SK-N-SH (cell line): ENCODE results near the gene PCDHGB4. TPM values are rescaled to one million over a fixed set of nuclear protein-coding genes. Genes with fewer than 3 reads are reported as not detected.

ENCODE experiments used
- CTCF ChIA-PET: fragments of 300-600, 350-600 bp; formaldehyde crosslinking; extraction: SDS; loops from one replicate; lab custom pipeline; 2021; lab: Yijun Ruan, JAX
- POLR2A ChIA-PET: fragments of 350-600 bp; sonication (Branson Sonifier 250); formaldehyde crosslinking; extraction: SDS; loops from one replicate; lab custom pipeline; 2020; ENCODE audit warnings: antibody characterized with exemption, inconsistent platforms; lab: Yijun Ruan, JAX
- DNase-seq: peaks from one replicate; pipeline ENCODE4 v3.0.0; 2012
- H2AFZ ChIP-seq: fragments of 200-600 bp; sonication (generic); 2 replicates; pipeline ENCODE4 v1.8.1; 2016; ENCODE audit warnings: antibody characterized with exemption, mild to moderate bottlenecking, low read depth
- H3F3A ChIP-seq: fragments of 200-600 bp; sonication (generic); replicated peaks from 2 replicates; pipeline ENCODE3; 2016; ENCODE audit warnings: antibody characterized with exemption, mild to moderate bottlenecking; ENCODE audit not compliant: insufficient read depth
- H3K27ac ChIP-seq, 2 experiments: fragments of 200-500 bp in 1 of 2; fragments of 200-600 bp in 1 of 2; sonication (Bioruptor generic) in 1 of 2; sonication (generic), shearing (Covaris generic) in 1 of 2; 2 replicates each; pipeline versions ENCODE4 v1.5.1 to v1.6.1; 2014 to 2016; ENCODE audit warnings: low read depth in 2 of 2, inconsistent platforms in 1 of 2, low read length in 1 of 2, mild to moderate bottlenecking in 1 of 2, mixed read lengths in 1 of 2
- H3K27me3 ChIP-seq: fragments of 200-600 bp; sonication (generic), shearing (Covaris generic); 2 replicates; pipeline ENCODE4 v1.6.1; 2016; ENCODE audit warnings: mixed run types; ENCODE audit not compliant: insufficient read depth
- H3K36me3 ChIP-seq, 2 experiments: fragments of 200-500 bp in 1 of 2; fragments of 200-600 bp in 1 of 2; sonication (Bioruptor generic) in 1 of 2; sonication (generic) in 1 of 2; replicated peaks in 1 of 2; 2 replicates each; pipeline versions ENCODE3 to v1.5.1; 2014 to 2016; ENCODE audit warnings: low read length in 1 of 2, mild to moderate bottlenecking in 1 of 2; ENCODE audit not compliant: insufficient read depth in 2 of 2, control insufficient read depth in 1 of 2
- H3K4me1 ChIP-seq, 2 experiments: fragments of 200-500 bp in 1 of 2; fragments of 200-600 bp in 1 of 2; sonication (Bioruptor generic) in 1 of 2; sonication (generic), shearing (Covaris generic) in 1 of 2; 2 replicates each; pipeline versions ENCODE4 v1.5.1 to v1.6.1; 2014 to 2016; ENCODE audit warnings: low read depth in 1 of 2, low read length in 1 of 2, mixed run types in 1 of 2; ENCODE audit not compliant: insufficient read depth in 2 of 2, control insufficient read depth in 1 of 2
- H3K4me2 ChIP-seq: fragments of 200-600 bp; sonication (generic), shearing (Covaris generic); 2 replicates; pipeline ENCODE4 v1.6.1; 2017; ENCODE audit warnings: mixed run types
- H3K4me3 ChIP-seq, 2 experiments: fragments of 200-500 bp in 1 of 2; fragments of 200-600 bp in 1 of 2; sonication (Bioruptor generic) in 1 of 2; sonication (generic), shearing (Covaris generic) in 1 of 2; 2 replicates each; pipeline versions ENCODE4 v1.5.1 to v1.8.1; 2014 to 2016; ENCODE audit warnings: low read depth in 2 of 2, inconsistent platforms in 1 of 2, low read length in 1 of 2, mild to moderate bottlenecking in 1 of 2, mixed read lengths in 1 of 2, moderate library complexity in 1 of 2
- H3K79me2 ChIP-seq: fragments of 200-600 bp; sonication (generic); 2 replicates; pipeline ENCODE4 v1.8.1; 2017; ENCODE audit warnings: mild to moderate bottlenecking; ENCODE audit not compliant: insufficient read depth
- H3K9ac ChIP-seq: fragments of 200-600 bp; sonication (generic); 2 replicates; pipeline ENCODE4 v1.6.1; 2017; ENCODE audit warnings: mixed run types
- H3K9me2 ChIP-seq: fragments of 200-600 bp; sonication (generic); 2 replicates; pipeline ENCODE4 v1.6.1; 2017; ENCODE audit warnings: mixed run types
- H3K9me3 ChIP-seq: fragments of 200-600 bp; sonication (generic); 2 replicates; pipeline ENCODE4 v1.6.1; 2017; ENCODE audit warnings: mixed run types, mild to moderate bottlenecking, moderate library complexity
- H4K20me1 ChIP-seq: fragments of 200-600 bp; sonication (generic); 2 replicates; pipeline ENCODE4 v1.6.1; 2017; ENCODE audit warnings: mild to moderate bottlenecking, mixed run types; ENCODE audit not compliant: insufficient read depth
- CHD2 ChIP-seq: fragments of 150-350 bp; IDR thresholded peaks from 2 replicates; pipeline ENCODE4 v1.6.1; 2018; ENCODE audit warnings: low read length; ENCODE audit not compliant: partially characterized antibody
- CTCF ChIP-seq: fragments of 200-600 bp; sonication (generic); IDR thresholded peaks from 2 replicates; pipeline ENCODE4 v1.6.1; 2017; ENCODE audit warnings: antibody characterized with exemption, mild to moderate bottlenecking, moderate library complexity
- ELF1 ChIP-seq: IDR thresholded peaks from 2 replicates; pipeline ENCODE4 v1.4.0; 2012
- EP300 ChIP-seq, 2 experiments: IDR thresholded peaks; 2 replicates each; pipeline versions ENCODE4 v1.4.0 to v1.6.1; 2012; ENCODE audit warnings: borderline replicate concordance in 1 of 2, low read depth in 1 of 2, low read length in 1 of 2
- EZH2phosphoT487 ChIP-seq: fragments of 200-600 bp; sonication (generic); IDR thresholded peaks from 2 replicates; pipeline ENCODE4 v1.6.1; 2017; ENCODE audit warnings: low read depth, mixed run types, mild to moderate bottlenecking, antibody characterized with exemption, moderate library complexity, borderline replicate concordance
- FOSL2 ChIP-seq: IDR thresholded peaks from 2 replicates; pipeline ENCODE4 v1.4.0; 2012; ENCODE audit warnings: low read depth, mild to moderate bottlenecking, moderate library complexity, borderline replicate concordance
- FOXJ3 ChIP-seq: sonication (generic); formaldehyde crosslinking; IDR thresholded peaks from 2 replicates; pipeline ENCODE4 v1.5.1; 2020; ENCODE audit warnings: mild to moderate bottlenecking, missing genetic modification reagents
- FOXM1 ChIP-seq: IDR thresholded peaks from 2 replicates; pipeline ENCODE4 v1.4.0; 2012; ENCODE audit warnings: low read depth, mild to moderate bottlenecking
- GATA2 ChIP-seq: sonication (generic); formaldehyde crosslinking; IDR thresholded peaks from 2 replicates; pipeline ENCODE4 v1.5.0; 2020; ENCODE audit warnings: mild to moderate bottlenecking, missing genetic modification reagents
- MAX ChIP-seq: IDR thresholded peaks from 2 replicates; pipeline ENCODE4 v1.4.0; 2012; ENCODE audit warnings: low read depth
- MXI1 ChIP-seq: IDR thresholded peaks from 2 replicates; pipeline ENCODE4 v1.6.1; 2012; ENCODE audit warnings: mild to moderate bottlenecking, low read depth, low read length, improper control_type of control experiment
- PBX3 ChIP-seq: IDR thresholded peaks from 2 replicates; pipeline ENCODE4; 2012
- POLR2AphosphoS5 ChIP-seq: IDR thresholded peaks from 2 replicates; pipeline ENCODE4 v1.6.1; 2012; ENCODE audit warnings: low read depth, low read length
- RCOR1 ChIP-seq: fragments of 150-350 bp; IDR thresholded peaks from 2 replicates; pipeline ENCODE4 v1.6.1; 2017; ENCODE audit warnings: antibody characterized with exemption, low read length
- RFX5 ChIP-seq: IDR thresholded peaks from 2 replicates; pipeline ENCODE4 v1.6.1; 2012; ENCODE audit warnings: mild to moderate bottlenecking, improper control_type of control experiment, low read length
- RXRA ChIP-seq: IDR thresholded peaks from 2 replicates; pipeline ENCODE4 v1.4.0; 2012; ENCODE audit warnings: low read depth, mild to moderate bottlenecking, borderline replicate concordance
- SIN3A ChIP-seq: IDR thresholded peaks from 2 replicates; pipeline ENCODE4 v1.6.1; 2012; ENCODE audit warnings: low read depth, mild to moderate bottlenecking, low read length, moderate library complexity, borderline replicate concordance
- SMC3 ChIP-seq: IDR thresholded peaks from 2 replicates; pipeline ENCODE4 v1.6.1; 2012; ENCODE audit warnings: low read depth, low read length, improper control_type of control experiment
- TEAD4 ChIP-seq: IDR thresholded peaks from 2 replicates; pipeline ENCODE4 v1.4.0; 2012; ENCODE audit warnings: mild to moderate bottlenecking, borderline replicate concordance; ENCODE audit not compliant: insufficient read depth
- USF1 ChIP-seq: IDR thresholded peaks from 2 replicates; pipeline ENCODE4 v1.4.0; 2012; ENCODE audit warnings: low read depth, borderline replicate concordance
- ZBTB33 ChIP-seq: IDR thresholded peaks from 2 replicates; pipeline ENCODE4 v1.4.0; 2012; ENCODE audit warnings: low read depth, borderline replicate concordance
- WGBS: methylation state at CpG from one replicate; pipeline ENCODE4 v1.1.6; 2017; ENCODE audit warnings: low lambda C conversion rate; 5-methylcytosine and 5-hydroxymethylcytosine counted together
- polyA plus RNA-seq, 3 experiments: library from polyadenylated mRNA; depleted of rRNA; stranded (reverse); fragments of >200 nt; gene quantifications; 2 replicates each; pipeline ENCODE4 v1.2.3, GENCODE V29; 2012

Gene PCDHGB4
- polyA plus RNA-seq, 1 of the 3 experiments (the other 2 are of a cell fraction) = 0.64 TPM

GRCh38 chr5:141355641-141356040, 31.9 kb upstream of the PCDHGB4 start:
- 63% methylated on average over 17 of the region's 24 CpGs for WGBS
- TF ChIP-seq PBX3 = no peak
- TF ChIP-seq SIN3A = no peak
- no peak for TF ChIP-seq FOXJ3 (CRISPR knock-in tag)
- no peak for TF ChIP-seq FOXM1
- TF ChIP-seq MXI1 = no peak
- TF ChIP-seq CHD2 = no peak
- TF ChIP-seq ZBTB33 = no peak
- TF ChIP-seq RFX5 = no peak
- TF ChIP-seq TEAD4 = no peak
- TF ChIP-seq ELF1 = no peak
- no peak for TF ChIP-seq EP300 (IDR thresholded peaks at IDR 0.05; ENCODE audit: borderline replicate concordance in 1 of 2, low read depth in 1 of 2, low read length in 1 of 2)
- TF ChIP-seq FOSL2 = no peak
- TF ChIP-seq RCOR1 = no peak
- no peak for TF ChIP-seq EZH2phosphoT487
- TF ChIP-seq RXRA = no peak
- no peak for TF ChIP-seq POLR2AphosphoS5
- Histone ChIP-seq H3K9me3 (no peaks in the 10 kb centered on the region; the same call in 1 of the 2 replicates), H3K79me2 (no peaks in the 10 kb centered on the region), H3K4me1 (no peaks in the 10 kb centered on the region), H3K4me3 (no peak overlapping the region), H3K9ac (no peak overlapping the region), H3F3A (no peaks in the 10 kb centered on the region), H3K27ac (no peak overlapping the region), H2AFZ (no peak overlapping the region), H3K9me2 (no peaks in the 10 kb centered on the region), H3K36me3 (no peaks in the 10 kb centered on the region), H4K20me1 (no peaks in the 10 kb centered on the region), H3K27me3 (no peaks in the 10 kb centered on the region), H3K4me2 (no peak overlapping the region)
- ChIA-PET POLR2A (no interaction called here), CTCF (interaction anchor here (0.6 to 1.7 kb wide), 10 partner anchors 8 to 211 kb away, joined by 3 to 8 read pairs (median 4); partner anchors contain the start of gene PCDHB6)
- no peak for DNase-seq

GRCh38 chr5:141356133-141356532, 31.4 kb upstream of the PCDHGB4 start:
- Histone ChIP-seq H2AFZ (no peak overlapping the region), H3K27ac (no peak overlapping the region), H3K4me2 (no peak overlapping the region), H3K36me3 (no peaks in the 10 kb centered on the region), H4K20me1 (no peaks in the 10 kb centered on the region), H3K27me3 (no peaks in the 10 kb centered on the region), H3F3A (no peaks in the 10 kb centered on the region), H3K9me2 (no peaks in the 10 kb centered on the region), H3K9me3 (no peaks in the 10 kb centered on the region), H3K4me1 (no peaks in the 10 kb centered on the region), H3K79me2 (no peaks in the 10 kb centered on the region), H3K4me3 (no peak overlapping the region), H3K9ac (no peak overlapping the region)
- ChIA-PET POLR2A (no interaction called here), CTCF (interaction anchor here (0.6 to 1.7 kb wide), 6 partner anchors 9 to 211 kb away, joined by 3 to 8 read pairs (median 4); no protein-coding TSS in a partner anchor)
- no peak for DNase-seq
- WGBS = 40% methylated on average over 5 of the region's 5 CpGs
- TF ChIP-seq MAX = no peak
- no peak for TF ChIP-seq GATA2 (CRISPR knock-in tag)
- no peak for TF ChIP-seq PBX3
- no peak for TF ChIP-seq CTCF
- TF ChIP-seq SMC3 = no peak
- no peak for TF ChIP-seq RFX5
- no peak for TF ChIP-seq USF1
